ENCODE measurements around the gene OTOP3. TPM values are rescaled to one million over a fixed set of nuclear protein-coding genes. Genes with fewer than 3 reads are reported as not detected.

Gene OTOP3
- total RNA-seq, 1 experiment from 2014 or later = not detected

DNA sequence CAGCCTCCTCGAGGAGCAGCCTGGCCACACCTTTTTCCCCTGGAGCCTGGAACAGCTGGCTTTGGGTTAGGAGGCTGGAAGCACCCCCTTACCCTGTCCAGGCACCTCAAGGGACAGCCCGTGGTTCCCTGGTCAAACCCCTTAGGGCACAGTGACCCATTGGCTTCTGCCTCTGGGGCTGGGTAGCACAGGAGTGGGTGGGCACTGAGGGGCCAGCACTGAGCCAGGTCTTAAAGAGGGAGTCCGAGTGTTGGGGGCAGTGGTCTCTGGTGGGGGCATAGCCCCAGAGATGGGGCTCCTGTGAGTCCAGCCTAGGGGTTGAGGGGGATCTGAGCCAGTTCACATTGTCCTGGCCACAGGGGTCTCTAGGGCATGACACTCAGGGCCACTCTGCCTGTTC, 15.4 kb downstream of the OTOP3 start:
- no peak overlapping the region for H3K23ac ChIP-seq (ENCODE audit: insufficient read length, low read depth, low read length)
- H2BK15ac ChIP-seq (ENCODE audit: low read depth, low read length) = no peak overlapping the region
- no peaks in the 10 kb centered on the region for H3K79me2 ChIP-seq (ENCODE audit: insufficient read depth, low read length)
- no peak overlapping the region for H3K9ac ChIP-seq (ENCODE audit: extremely low read depth, insufficient read length, low read length)
- no CpG with 5 or more reads among the region's 3 CpGs for WGBS (ENCODE audit: extremely low coverage, insufficient read length, low lambda C conversion rate)
- no peak overlapping the region for H2BK120ac ChIP-seq (ENCODE audit: low read depth, low read length, poor library complexity, severe bottlenecking)
- no peaks in the 10 kb centered on the region for H3K9me3 Mint-ChIP-seq
- peaks cover 2% of the 10 kb centered on the region for H3K23me2 ChIP-seq (ENCODE audit: insufficient read length, low read depth, low read length, poor library complexity, severe bottlenecking)
- TF ChIP-seq, protein P1, sequence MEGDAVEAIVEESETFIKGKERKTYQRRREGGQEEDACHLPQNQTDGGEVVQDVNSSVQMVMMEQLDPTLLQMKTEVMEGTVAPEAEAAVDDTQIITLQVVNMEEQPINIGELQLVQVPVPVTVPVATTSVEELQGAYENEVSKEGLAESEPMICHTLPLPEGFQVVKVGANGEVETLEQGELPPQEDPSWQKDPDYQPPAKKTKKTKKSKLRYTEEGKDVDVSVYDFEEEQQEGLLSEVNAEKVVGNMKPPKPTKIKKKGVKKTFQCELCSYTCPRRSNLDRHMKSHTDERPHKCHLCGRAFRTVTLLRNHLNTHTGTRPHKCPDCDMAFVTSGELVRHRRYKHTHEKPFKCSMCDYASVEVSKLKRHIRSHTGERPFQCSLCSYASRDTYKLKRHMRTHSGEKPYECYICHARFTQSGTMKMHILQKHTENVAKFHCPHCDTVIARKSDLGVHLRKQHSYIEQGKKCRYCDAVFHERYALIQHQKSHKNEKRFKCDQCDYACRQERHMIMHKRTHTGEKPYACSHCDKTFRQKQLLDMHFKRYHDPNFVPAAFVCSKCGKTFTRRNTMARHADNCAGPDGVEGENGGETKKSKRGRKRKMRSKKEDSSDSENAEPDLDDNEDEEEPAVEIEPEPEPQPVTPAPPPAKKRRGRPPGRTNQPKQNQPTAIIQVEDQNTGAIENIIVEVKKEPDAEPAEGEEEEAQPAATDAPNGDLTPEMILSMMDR (conservative IDR thresholded peaks at IDR 0.05) = no peak
- peaks cover 25% of the 10 kb centered on the region for H3K27me3 Mint-ChIP-seq (ENCODE audit: low read depth)
- no peaks in the 10 kb centered on the region for H3K79me1 ChIP-seq (ENCODE audit: insufficient read depth, low read depth, low read length, poor library complexity, severe bottlenecking)
- H3K14ac ChIP-seq (ENCODE audit: insufficient read depth, low read length) = no peak overlapping the region; the same call in 1 of the 2 replicates
- H3K4me2 ChIP-seq (ENCODE audit: insufficient read depth, insufficient read length, low read length) = no peak overlapping the region
- no peak overlapping the region for H3T11ph ChIP-seq (ENCODE audit: low read length)
- H3K27ac Mint-ChIP-seq = no peak overlapping the region
- H4K91ac ChIP-seq (ENCODE audit: insufficient read length, low read depth, low read length) = no peak overlapping the region
- H3K4me3 Mint-ChIP-seq = no peak overlapping the region
- no peak overlapping the region for H3K27ac ChIP-seq (ENCODE audit: insufficient read length, low read depth, low read length)
- H2AFZ ChIP-seq (ENCODE audit: low read length) = no peak overlapping the region
- H3K9me3 ChIP-seq (ENCODE audit: control insufficient read depth, low read depth, low read length) = no peaks in the 10 kb centered on the region
- no peak overlapping the region for H3K56ac ChIP-seq (ENCODE audit: insufficient read length, low read depth, low read length)
- H4K5ac ChIP-seq (ENCODE audit: insufficient read length, low read depth, low read length) = no peak overlapping the region
- H3K27me3 ChIP-seq (ENCODE audit: insufficient read depth, low read length) = no peaks in the 10 kb centered on the region
- no peak overlapping the region for H2AK5ac ChIP-seq (ENCODE audit: insufficient read length, low read length)
- H3K18ac ChIP-seq (ENCODE audit: insufficient read length, low read depth, low read length) = no peak overlapping the region
- no peak overlapping the region for H3K4ac ChIP-seq (ENCODE audit: low read depth, low read length)
- H3K36me3 Mint-ChIP-seq (ENCODE audit: insufficient read depth in 1 of 3, low read depth in 3 of 3) = no peaks in the 10 kb centered on the region
- no peak overlapping the region for H2BK5ac ChIP-seq (ENCODE audit: insufficient read length, low read length)
- H4K8ac ChIP-seq (replicated peaks; ENCODE audit: insufficient read length, low read depth, low read length) = no peak overlapping the region
- no peak for DNase-seq
- no peak overlapping the region for H2BK20ac ChIP-seq (ENCODE audit: low read depth, low read length, poor library complexity, severe bottlenecking)
- peaks cover 11 to 19% of the 10 kb centered on the region in 2 experiments for H3K4me1 Mint-ChIP-seq
- H4K20me1 ChIP-seq (ENCODE audit: control insufficient read depth, insufficient read depth, insufficient read length) = no peaks in the 10 kb centered on the region
- no peaks in the 10 kb centered on the region for H3K4me1 ChIP-seq (ENCODE audit: insufficient read depth, low read length)
- no peak overlapping the region for H2BK12ac ChIP-seq (ENCODE audit: insufficient read length, low read depth, low read length)

All from H9 (cell line).